CD1c-positive myeloid dendritic cell (primary cell): Measurements from ENCODE around the gene GALNT10.
"Not testable (repeated sequence)": the region's sequence is repeated elsewhere in the genome, so short reads cannot be mapped to it uniquely, and the experiment has no call there.

Source experiments
- DNase-seq: peaks from one replicate; pipeline ENCODE4 v3.0.0-alpha.2; 2016; ENCODE audit errors: extremely low spot score

Gene GALNT10

GRCh38 chr5:154355129-154355611 is 164.6 kb downstream of the GALNT10 start:
- DNase-seq: no peak

- no peak for DNase-seq
Measured at GRCh38 chr5:154356020-154356655, 165.6 kb downstream of the GALNT10 start.

- no peak for DNase-seq
Measured at GRCh38 chr5:154356958-154357357, 166.4 kb downstream of the GALNT10 start.

GRCh38 chr5:154358516-154359220 is 168.1 kb downstream of the GALNT10 start:
- DNase-seq: no peak

- DNase-seq: no peak
Measured at GRCh38 chr5:154359221-154359573, 168.7 kb downstream of the GALNT10 start.

GRCh38 chr5:154360241-154360640 is 169.7 kb downstream of the GALNT10 start:
- DNase-seq: not testable (repeated sequence)

- DNase-seq: no peak
Measured at GRCh38 chr5:154363411-154363810, 172.9 kb downstream of the GALNT10 start.

- no peak for DNase-seq
Measured at GRCh38 chr5:154364771-154365170, 174.2 kb downstream of the GALNT10 start.

- no peak for DNase-seq
Measured at GRCh38 chr5:154365823-154366222, 175.3 kb downstream of the GALNT10 start.

GRCh38 chr5:154366353-154366752 is 175.8 kb downstream of the GALNT10 start:
- DNase-seq: no peak

GRCh38 chr5:154367101-154367500 is 176.6 kb downstream of the GALNT10 start:
- DNase-seq: no peak

- no peak for DNase-seq
Measured at GRCh38 chr5:154368041-154368800, 177.7 kb downstream of the GALNT10 start.

GRCh38 chr5:154369682-154370081 is 179.1 kb downstream of the GALNT10 start:
- DNase-seq: no peak

- no peak for DNase-seq
Measured at GRCh38 chr5:154370119-154370518, 179.6 kb downstream of the GALNT10 start.

GRCh38 chr5:154370813-154371212 is 180.3 kb downstream of the GALNT10 start:
- DNase-seq: no peak

- DNase-seq: no peak
Measured at GRCh38 chr5:154371687-154372086, 181.2 kb downstream of the GALNT10 start.

- no peak for DNase-seq
Measured at GRCh38 chr5:154372661-154373060, 182.1 kb downstream of the GALNT10 start.

- no peak for DNase-seq
Measured at GRCh38 chr5:154373326-154373725, 182.8 kb downstream of the GALNT10 start.

- no peak for DNase-seq
Measured at GRCh38 chr5:154373729-154374179, 183.2 kb downstream of the GALNT10 start.

GRCh38 chr5:154374264-154374663 is 183.7 kb downstream of the GALNT10 start:
- no peak for DNase-seq

GRCh38 chr5:154375329-154376008 is 184.9 kb downstream of the GALNT10 start:
- no peak for DNase-seq

GRCh38 chr5:154376481-154376880 is 185.9 kb downstream of the GALNT10 start:
- no peak for DNase-seq
